Activated CD4-positive, alpha-beta T cell treated with anti-CD3 and anti-CD28 coated beads, Interleukin-2, amount 50 U/mL, for 24 hours (primary cell): ENCODE measurements around the gene FLRT1.
A peak's percentile ranks its signal among the peaks of the same experiment; 100 is the strongest.
"Not testable (repeated sequence)": the region's sequence is repeated elsewhere in the genome, so short reads cannot be mapped to it uniquely, and the experiment has no call there.

Experiments used
- DNase-seq, 2 donors: peaks; one replicate each; pipeline ENCODE4 v3.0.0-alpha.2; 2020; ENCODE audit warnings: low read depth in 1 of 2, low spot score in 1 of 2

Gene FLRT1

DNA sequence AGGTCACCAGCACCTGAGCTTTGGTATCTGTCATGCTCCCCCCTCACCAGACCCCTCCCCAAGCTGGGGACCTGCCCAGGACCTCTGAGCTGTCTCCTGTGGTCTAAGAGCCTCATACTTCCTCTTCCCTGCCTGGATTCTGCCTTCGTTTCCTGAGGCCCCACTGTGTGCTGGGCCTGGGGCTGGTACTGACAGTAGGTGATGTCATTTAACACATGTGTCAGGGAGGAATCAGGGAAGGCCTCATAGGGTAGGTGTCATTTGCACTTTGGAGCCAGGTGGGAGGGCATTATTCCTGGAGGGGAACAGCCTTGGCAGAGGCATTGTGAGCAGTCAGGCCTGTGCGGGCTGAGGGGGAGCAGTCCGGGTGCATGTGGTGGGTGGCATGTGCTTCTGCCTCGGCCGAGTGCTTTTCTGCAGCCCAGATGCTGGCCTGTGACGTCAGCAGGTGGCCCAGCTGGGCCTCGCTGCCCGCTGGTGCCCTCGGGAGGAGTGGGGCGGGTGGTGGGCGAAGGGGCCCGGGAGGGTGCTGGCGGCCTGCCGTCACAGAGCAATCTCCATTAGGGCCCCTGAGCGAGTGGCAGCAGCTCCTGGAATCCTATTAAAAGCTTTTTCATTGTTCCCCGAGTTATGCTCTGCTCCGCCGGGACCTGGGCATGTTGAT, 9.1 kb downstream of the FLRT1 start:
- DNase-seq, result no peak

DNA sequence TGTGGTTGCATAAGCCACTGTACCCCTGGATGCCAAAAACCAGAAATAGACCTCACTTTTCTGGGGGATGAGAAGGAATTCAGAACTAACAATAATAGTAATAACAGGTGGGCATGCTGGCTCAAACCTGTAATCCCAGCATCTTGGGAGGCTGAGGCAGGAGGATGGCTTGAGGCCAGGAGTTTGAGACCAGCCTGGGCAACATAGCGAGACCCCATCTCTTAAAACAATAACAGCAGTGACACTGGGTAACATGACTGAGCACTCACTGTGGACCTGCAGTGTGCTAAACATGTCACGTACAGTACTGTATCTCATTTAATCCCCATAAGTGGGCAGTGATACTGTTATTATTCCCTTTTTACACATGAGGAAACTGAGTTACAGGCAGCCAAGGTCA, 10.0 kb downstream of the FLRT1 start:
- no peak for DNase-seq

DNA sequence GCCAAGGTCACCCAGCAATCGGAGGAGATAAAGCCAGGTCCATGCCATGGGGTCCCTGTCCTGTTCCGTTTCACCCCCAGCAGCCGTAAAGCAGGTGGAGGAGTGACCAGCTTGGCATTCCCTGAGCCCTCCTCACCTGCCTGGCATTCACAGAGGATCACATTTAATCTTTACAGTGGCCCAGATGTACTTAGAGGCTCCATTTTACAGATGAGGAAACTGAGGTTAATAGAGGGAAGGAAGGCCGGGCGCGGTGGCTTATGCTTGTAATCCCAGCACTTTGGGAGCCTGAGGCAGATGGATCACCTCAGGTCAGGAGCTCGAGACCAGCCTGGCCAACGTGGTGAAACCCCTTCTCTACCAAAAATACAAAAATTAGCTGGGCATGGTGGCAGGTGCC, 11.6 kb downstream of the FLRT1 start:
- not testable (repeated sequence) for DNase-seq

DNA sequence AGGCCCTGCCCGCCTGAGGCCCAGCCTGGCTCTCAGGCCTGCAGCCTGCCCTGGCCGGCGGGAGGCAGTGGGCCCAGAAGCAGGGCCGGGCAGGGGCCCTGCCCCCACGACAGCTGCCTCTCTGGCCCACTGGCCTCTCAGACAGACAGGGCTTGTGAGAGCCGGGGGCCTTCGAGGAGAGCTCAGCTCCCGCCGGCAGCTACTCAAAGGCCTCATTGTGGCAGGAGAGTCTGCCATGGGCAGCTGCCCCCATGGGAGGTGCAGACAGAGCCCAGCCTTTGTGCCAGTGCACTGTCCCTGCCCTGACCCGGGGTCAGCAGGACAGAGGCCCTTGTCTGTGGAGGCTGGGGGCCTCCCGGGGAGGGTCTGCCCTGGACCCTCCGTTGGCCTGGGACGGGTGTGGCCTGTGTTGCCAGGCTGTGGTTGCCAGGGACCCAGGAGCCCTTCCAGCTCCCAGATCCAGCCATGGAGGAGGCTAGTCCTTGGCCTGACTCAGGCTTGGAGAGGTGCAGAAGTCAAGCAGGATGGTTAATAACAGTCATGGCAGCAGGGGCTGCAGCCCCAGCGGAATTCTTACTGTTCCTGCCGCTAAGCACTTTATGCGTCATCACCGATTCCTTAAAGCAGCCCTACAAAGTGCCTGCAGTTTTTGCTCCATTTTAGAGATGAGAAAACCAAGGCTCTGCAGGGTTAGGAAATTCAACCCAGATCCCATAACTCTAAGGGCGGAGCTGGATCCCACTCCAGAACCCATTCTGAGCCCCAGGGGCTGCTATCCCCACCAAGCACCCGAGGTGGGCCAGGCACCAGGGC, 12.5 kb downstream of the FLRT1 start:
- DNase-seq, result no peak

DNA sequence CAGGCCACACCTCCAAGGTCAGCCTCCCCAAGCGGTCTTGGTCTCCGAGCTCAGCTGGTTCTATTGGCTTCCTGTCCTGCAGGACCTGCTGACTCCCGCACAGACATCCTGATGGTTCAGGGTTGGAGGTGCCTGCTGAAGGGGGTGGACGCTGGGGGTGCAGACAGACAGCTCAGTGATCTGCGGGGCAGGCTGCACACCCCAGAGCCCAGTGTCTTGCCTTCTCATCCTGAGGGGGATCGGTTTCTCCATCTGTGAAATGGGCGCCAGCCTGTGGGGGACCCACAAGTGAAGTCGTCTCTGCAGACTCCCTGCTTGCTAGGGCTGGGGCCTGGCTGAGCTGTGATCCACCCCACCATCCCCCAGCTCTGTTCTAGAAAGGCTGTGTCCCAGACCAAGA, 13.8 kb downstream of the FLRT1 start:
- no peak for DNase-seq

DNA sequence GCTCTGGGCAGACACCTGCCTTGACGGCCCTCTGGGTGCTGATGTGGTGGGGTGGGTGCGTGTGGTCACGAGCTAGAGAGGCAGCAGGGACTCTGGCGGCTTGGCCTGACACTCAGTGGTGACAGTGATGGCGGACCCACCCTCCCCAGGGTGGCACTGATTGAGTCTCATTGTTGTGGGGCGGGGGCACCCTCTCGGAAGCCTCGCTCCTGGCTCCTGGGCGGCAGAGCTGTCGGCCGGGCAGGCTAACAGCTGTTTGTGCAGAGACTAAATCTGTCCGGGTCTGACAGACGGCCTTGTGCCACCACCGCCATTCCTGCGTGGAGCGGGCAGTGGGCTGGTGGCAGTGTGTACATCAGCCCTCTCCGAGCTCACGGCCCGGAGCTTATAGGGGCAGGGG, 15.6 kb downstream of the FLRT1 start:
- no peak for DNase-seq

DNA sequence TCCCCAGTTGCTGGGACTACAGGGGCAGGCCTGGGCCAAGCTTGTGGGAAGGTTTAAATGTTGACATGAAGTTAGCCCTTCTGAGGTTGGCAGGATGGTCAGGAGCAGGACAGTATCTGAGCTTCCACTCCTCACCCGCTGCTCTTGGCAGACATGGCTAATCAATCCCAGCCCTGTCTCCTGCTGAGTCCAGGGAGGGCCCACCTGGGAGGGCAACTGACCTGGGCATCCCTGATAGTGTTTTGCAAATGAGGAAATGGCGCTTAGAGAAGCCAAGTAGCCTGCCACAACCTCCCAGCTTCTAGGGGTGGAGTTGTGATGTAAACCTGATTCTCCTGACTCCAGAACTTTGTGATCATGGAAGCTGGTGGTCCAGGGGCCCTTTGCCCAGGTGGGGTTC, 16.7 kb downstream of the FLRT1 start:
- no peak for DNase-seq

DNA sequence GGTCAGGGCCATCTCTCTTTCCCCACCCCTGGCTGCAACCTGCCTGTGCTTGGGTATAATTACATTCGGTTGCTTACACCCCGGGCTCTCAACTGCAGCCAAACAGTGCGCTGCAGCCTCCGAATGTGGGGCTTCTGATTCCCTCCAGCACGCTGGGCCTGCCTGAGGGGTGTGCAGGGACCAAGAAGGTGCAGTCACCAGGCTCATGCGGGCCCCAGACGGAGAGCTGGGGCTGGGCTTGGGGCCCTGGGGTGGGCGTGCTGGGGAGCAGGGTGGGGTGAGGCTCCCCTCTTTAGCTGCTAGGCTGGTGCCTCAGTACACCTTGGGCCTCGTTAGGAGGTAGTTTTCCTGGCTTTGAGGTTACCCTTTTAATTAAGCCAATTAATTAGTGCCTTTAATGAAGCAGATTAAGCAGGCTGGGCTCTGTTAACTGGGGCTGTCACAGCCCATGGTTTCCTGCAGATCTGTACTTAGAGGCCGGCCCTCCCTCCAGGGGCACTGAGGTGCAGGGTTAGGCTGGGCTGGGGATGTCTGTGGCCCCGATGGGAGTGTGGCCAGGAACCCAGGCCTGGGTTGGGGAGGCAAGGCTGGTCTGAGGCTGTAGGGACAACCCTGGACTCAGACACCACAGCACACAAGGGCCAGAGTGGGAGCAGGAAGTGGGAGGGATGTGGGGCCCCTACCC, 17.3 kb downstream of the FLRT1 start:
- no peak for DNase-seq

DNA sequence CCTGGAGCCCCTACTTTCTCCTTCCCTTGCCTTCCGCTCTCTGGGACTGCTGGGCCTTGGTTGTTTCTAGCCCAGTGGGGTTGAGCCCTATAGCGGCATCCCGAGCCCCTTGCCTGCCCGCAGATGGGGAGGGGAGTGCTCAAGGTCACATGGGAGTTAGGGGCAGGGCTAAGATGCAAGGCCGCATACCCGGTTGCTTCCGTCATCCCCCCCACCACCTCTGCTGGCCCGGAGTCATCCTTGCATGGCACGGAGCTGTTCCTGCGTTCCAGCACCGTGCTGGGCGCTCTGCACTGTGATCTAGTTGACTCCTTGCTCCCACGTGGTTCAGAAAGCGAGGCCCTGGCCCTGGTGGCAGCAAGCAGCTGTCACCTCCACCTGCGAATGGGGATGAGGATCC, 18.0 kb downstream of the FLRT1 start:
- no peak for DNase-seq

DNA sequence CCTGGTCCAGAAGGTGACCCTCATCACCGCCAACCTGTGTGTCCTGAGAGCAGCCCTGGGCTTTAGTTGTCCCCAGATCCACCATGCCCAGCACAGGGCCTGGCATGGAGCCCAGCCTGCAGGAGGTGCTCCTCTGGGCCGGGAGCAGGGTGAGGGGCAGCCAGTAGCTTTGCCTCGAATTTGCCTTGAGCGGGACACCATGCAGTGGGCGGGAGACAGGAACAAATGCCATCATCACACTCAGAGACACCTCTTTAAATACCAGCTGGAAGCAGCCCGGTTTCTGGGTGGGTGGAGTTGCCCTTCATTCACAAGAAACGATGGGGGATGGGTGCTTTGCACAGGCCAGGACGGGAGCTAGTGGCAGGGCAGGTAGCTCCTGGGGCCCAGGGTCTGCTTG, 19.3 kb downstream of the FLRT1 start:
- no peak for DNase-seq

DNA sequence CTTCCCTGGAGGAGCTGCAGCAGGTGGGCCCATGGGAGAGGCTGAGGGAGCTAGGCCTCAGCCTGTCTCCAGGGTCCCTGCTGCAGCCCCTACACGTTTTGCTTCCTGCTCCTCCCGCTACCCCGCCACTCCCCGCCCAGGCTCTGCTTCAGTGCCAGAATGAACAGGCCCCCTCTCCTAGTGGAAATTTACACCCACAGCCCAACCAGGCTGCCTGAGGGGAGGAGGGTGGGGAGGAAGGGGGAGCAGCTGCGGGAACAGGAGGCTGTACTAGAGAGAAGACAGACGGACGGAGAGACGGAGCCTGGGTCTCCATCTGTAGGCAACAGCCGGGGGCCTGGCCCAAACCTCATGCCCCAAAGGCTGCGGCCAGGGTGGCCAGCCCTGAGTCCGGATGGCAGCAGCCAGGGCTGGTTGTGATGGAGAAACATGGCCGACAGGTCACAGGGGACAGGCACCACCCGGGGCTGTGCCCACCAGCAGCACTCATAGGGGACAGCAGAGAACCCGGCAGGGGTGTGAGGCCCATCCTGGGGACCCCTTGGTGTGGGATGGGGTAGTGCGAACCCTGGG, 20.6 kb downstream of the FLRT1 start:
- no peak for DNase-seq

DNA sequence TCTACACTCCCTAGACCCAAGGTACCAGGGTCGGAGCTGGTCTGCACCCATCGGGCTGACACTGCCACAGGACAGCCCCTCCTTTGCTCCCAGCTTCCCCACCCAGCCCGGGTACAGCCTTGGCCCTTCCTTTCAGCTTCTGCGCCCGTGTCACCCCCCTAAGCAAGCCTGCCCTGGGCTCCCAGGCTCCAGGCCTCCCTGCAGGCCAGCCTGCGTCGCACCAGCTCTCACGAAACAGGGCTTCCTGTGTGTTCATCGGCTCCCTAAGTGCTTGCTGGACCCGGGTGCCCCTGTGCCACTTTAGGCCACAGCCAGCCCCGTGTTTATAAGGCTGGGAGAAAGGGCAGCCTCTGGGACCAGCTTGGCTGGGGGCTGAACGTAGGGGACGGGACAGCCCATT, 21.1 kb downstream of the FLRT1 start:
- DNase-seq, result no peak

DNA sequence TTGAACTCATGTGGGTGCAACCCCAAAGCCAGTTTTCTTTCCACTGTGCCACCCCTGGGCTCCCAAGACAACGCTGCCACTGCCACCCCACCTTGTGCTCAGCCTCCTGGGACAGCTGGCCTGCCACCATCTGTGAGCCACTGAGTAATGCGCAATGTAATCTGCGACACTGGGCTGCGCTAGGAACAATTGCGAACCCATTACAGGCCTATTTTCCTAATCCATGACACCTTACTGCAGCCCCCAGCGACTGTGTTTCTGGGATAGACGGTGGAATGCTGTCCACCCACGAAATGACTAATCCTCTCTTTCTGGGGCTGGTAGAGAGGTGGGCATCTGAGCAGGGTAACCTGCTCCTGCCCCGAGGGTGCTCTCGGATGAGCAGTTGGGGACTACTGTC, 22.2 kb downstream of the FLRT1 start:
- no peak for DNase-seq

DNA sequence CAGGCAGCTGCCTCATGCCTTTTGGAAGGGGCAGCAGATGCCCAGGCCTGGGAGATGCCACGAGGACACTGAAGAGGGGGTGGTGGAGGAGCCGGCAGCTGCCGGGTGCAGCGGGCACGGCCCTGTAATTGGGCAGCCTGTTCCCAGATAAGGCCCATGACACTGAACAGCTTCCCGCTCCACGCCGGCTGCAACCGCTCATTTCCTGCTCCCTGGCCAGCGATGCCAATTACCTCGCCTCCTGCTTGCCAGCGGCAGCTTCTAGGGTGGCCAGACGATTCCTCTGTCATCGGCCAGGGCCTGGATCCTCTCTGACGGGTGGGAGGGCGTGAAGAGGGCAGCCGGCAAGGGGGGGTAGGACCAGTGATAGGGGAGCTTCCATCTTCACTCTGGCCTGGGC, 22.8 kb downstream of the FLRT1 start:
- DNase-seq, result no peak

DNA sequence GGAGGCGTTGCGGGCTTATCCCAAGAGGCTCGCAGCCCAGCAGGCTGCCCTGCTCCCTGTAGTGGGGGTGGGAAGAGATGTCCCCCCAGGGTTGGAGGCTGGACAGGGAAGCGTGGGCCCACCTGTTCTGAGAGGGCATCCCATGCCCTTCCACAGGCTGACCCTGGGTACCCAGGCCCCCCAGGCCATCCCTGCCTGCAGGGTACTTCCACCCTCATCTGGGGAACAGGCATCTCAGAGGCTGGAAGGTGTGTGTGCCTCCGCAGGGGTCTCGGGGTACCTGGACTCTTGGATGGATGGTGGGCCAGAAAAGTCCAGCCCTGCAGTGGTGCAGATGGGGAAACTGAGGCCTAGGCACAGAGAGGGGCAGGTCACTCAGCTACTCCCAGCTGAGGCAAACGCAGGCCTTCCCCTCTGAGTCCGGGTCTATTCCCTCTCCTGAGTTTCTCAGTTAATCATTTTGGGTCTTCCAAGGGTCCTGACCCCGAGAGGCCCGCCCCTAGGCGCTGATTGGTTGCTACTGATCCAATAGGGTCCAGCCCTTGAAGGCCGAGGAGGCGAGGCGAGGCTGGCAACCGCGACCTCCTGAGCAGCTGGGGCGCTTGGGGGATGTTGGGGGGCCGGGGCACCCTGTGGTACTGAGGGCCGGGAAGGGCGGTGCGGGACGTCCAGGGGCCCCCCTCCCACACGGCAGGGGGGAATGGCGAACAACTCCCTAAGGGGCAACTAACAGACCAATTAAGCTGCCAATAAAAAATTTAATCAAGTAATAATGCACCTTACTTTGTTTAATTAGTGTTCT, 23.8 kb downstream of the FLRT1 start:
- no peak for DNase-seq

DNA sequence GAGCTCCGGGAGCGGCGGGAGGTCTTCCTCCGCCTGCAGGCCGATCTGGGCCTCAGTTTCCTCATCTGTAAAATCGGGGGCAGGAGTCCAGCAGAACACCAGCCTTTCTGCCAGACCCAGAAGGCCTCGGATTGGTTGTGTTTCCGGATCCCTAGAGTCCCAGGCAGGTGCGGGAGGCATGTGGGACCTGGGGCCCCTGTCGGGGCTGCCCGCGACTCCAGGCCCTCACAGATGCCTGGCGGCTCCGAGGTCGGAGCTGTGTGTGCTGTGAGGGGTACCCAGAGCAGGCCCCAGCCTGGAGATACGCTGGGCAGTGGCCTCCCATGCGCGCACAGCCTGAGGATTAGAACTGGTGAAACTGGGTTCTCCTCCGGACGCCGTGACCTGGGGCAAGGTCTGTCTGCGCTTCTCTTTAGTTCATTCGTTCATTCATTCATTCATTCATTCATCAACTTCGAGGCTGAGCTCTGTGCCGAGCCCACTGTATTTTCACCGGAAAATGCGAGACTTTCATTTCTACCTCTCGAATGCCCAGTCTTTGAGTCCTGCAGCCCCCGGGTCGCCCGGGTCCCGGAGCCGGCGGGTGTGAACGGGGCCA, 24.6 kb downstream of the FLRT1 start:
- DNase-seq, result no peak

DNA sequence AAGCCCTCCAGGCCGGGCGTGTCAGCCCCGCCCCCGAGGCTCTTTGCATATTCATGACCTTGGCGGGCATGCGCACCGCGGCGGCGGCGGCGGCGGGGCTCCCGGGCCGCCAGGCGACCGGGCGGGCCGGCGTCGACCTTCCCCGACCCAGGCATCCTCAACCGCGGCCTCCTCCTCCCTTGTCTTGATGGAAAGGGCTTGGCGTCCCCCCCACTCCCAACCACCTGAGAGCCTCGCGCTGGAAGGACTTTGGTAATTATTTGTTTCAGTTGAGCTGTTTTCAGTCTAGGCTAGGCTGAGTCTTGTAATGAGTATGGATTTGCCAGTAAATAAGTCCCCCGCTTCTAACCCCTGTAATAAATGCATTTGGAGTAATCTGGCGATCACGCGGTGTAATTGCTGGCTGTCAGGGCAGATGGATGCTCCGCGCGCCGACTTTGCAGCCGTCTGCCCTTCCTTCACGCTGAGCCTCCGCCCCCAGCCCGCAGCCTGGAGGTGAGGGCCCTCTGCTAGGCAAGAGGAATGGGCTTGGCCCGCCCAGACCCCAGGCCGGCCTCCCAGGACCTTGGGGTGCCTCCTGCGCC, 25.2 kb downstream of the FLRT1 start:
- peak; percentile 14 to 29 for DNase-seq

DNA sequence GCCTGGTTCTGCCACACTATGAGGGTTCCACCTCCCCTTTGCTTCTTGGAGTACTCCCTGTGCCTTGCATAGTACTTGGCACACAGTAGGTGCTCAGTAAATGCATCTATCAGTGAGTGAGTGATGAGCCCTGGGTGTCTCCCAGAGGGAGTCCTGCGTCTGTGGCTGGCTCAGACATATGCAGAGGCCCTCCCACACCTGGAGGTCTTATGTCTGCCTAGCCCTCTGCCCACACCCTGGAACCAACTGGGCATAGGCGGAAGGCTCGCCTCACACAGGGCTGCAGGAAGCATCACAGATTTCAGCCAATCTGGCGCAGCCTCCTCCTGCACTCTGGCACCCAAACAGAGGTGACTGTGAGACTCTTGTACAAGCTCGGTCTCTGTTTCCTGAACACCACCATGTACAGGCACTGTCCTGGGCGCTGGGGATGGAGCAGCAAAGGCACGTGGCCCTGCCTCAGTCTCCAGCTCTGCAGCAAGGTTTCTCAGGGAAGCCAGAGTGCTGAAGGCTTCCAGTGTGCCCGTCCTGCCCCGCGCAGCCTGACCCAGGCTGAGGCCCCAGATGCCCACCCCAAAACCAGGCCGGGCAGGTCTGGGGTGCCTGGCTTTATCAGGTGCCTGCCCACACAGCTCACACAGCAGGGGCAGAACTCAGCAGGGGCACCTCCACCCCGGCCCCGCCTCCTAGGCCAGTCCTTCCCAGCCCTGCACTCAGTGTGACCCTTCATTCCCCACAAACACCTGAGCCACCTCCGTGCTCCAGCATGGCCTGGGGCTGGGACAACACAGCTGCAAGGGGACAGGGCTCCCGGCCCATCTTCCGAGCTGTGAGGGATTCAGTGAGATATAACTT, 26.7 kb downstream of the FLRT1 start:
- DNase-seq, result no peak

DNA sequence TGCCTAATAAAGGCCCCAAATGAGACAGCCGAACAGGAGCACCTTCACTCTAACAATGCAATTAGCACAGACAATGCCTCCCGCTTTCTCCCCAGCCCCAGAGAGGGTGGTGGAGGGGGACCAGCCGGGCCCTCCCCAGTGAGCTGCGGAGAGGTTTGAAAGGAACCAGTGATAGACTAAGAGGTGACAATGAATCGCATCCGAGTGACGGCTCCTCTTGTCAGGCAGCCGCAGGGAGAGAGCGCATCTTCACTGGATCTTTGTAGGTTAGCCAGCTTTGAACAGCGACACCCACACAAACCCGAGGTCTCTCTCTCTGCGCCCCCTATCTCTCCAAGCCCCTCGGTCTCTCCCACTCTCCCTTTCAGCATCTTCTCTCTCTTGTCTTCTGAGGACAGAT, 28.0 kb downstream of the FLRT1 start:
- DNase-seq, result no peak
